ENCODE data around the gene ROM1.

Gene ROM1

GRCh38 chr11:62592146-62592815 lies 20.8 kb upstream of the ROM1 start:
- H3K36me3 ChIP-seq (ENCODE audit: insufficient read depth, low read length): peaks cover 49% of the 10 kb centered on the region

DNA sequence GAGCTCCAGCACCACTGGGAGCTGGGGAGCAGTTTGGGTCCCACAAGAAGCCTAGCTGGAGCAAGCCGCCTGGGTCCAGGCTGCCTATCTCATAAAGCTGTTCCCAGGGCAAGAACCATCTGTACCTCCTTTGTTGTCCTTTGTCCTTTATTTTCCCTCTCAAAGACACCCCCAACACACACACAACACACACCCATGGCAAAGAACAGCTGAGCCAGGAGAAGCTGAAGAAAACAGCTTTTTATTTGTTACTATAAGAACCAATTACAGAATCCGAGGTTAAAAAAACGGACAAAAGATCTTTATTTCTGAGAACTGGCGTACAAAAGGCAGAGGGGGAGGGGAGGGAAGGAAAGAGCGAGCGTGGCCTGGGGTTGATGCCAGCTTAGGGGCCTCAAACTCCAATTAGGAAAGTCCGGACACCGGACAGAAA lies 20.1 kb upstream of the ROM1 start:
- peak overlapping the region; percentile 85 for H3K9ac ChIP-seq (ENCODE audit: low read length)
- no peaks in the 10 kb centered on the region for H3K27me3 ChIP-seq (ENCODE audit: control insufficient read depth in 1 of 2, insufficient read depth in 2 of 2, low read length in 2 of 2)
- peaks cover 49% of the 10 kb centered on the region for H3K36me3 ChIP-seq (ENCODE audit: insufficient read depth, low read length)
- peak overlapping the region; percentile 99 for H3K27ac ChIP-seq (ENCODE audit: low read depth, low read length)
- H3K4me1 ChIP-seq (ENCODE audit: insufficient read depth, low read length): peaks cover 15% of the 10 kb centered on the region
- no peak overlapping the region for H3K4me3 ChIP-seq (ENCODE audit: low read depth in 1 of 2, low read length in 2 of 2)
- no peaks in the 10 kb centered on the region for H3K9me3 ChIP-seq (ENCODE audit: low read length)

More at GRCh38 chr11:62592146-62592815, 20.8 kb upstream of the ROM1 start:
- H3K9ac ChIP-seq (ENCODE audit: low read length): peak overlapping the region; percentile 85
- H3K4me1 ChIP-seq (ENCODE audit: insufficient read depth, low read length): peaks cover 15% of the 10 kb centered on the region
- H3K27ac ChIP-seq (ENCODE audit: low read depth, low read length): peak overlapping the region; percentile 99
- H3K27me3 ChIP-seq (ENCODE audit: control insufficient read depth in 1 of 2, insufficient read depth in 2 of 2, low read length in 2 of 2): no peaks in the 10 kb centered on the region
- peak overlapping the region; percentile 40 to 90 for H3K4me3 ChIP-seq (ENCODE audit: low read depth in 1 of 2, low read length in 2 of 2)
- no peaks in the 10 kb centered on the region for H3K9me3 ChIP-seq (ENCODE audit: low read length)

DNA sequence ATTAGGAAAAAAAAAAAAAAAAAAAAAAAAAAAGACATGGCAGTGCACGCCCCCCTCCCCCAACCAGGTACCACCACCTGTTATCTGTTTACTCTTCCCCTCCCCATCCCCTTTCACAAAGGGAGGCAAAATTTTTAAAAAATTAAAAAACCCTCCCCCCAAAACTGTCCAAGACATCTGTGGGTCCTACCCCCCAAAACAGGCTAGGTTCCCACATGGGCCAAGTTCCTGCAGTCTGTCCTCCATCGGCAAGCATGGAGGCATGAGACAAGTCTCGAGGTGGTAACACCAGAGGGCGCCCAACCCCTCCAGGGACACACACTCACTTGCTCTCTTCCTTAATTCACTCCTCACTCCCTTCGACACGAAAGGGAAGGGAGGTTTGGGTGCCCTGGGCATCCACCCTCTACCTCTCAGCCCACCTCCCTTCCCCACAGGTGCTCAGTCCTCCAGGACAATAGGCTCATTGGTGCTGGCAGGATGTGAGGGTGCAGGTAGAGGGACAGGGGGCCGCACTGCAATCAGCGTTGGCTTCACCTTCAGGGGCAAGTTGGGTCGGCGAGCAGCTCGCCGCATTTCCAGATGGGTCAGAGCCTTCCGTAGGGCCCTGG lies 19.5 kb upstream of the ROM1 start:
- H3K4me3 ChIP-seq (ENCODE audit: low read depth in 1 of 2, low read length in 2 of 2): no peak overlapping the region
- H3K27ac ChIP-seq (ENCODE audit: low read depth, low read length): peak overlapping the region; percentile 46
- H3K27me3 ChIP-seq (ENCODE audit: control insufficient read depth in 1 of 2, insufficient read depth in 2 of 2, low read length in 2 of 2): no peaks in the 10 kb centered on the region
- H3K9me3 ChIP-seq (ENCODE audit: low read length): no peaks in the 10 kb centered on the region
- no peak overlapping the region for H3K9ac ChIP-seq (ENCODE audit: low read length)
- peaks cover 16% of the 10 kb centered on the region for H3K4me1 ChIP-seq (ENCODE audit: insufficient read depth, low read length)
- H3K36me3 ChIP-seq (ENCODE audit: insufficient read depth, low read length): peaks cover 52% of the 10 kb centered on the region

DNA sequence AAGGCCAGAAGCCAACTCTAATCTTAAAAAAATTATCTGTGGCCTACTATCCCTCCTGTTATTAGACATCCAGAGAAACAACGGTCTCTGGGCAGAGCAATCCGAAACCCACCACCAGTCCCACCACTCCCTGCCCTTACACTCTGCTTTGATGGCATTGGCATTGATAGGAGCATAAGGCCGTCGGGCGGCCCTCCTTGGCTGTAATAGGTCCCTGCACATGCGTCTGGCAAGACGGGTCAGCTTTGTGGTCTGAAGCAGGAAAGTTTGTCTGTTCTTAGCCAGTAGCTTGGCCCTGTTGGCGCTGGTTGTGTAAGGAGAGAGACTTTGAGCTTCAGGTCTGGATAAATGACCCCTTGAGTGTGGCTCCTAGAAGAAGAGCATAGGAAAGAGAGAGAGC lies 17.9 kb upstream of the ROM1 start:
- H3K27ac ChIP-seq (ENCODE audit: low read depth, low read length): no peak overlapping the region

DNA sequence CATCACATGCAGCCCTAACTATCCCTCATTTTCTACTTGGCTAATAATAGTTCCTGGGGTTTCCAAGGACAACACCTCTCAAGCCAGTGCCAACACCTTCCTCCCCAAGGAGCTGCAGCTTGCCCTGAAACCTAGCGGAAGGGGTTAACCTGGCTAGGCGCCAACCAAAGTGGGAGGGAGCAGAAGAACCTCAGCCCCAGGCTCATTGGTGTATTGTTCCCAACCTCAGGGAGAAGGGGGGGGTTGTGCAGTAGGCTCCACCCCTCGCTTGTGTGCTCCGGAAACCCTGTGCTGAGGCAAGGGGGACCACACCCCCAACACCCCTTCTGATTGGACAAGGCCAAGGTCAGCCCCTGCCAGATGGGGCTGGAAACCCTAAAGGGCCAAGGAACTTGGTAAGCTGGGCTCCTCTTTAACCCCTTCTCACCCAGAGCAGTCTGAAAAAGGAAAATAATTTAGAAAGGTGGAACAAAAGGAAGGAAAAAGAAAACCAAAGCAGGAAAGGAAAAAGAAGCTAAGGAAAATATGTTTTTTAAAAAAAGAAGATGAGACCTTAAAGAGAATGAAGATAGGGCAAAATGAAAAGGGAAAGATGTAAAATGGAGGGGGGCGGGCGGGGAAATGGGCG lies 13.9 kb upstream of the ROM1 start:
- H3K27ac ChIP-seq (ENCODE audit: low read depth, low read length): peak overlapping the region; percentile 64

More for the DNA sequence above, 17.9 kb upstream of the ROM1 start:
- no peaks in the 10 kb centered on the region for H3K9me3 ChIP-seq (ENCODE audit: low read length)
- no peak overlapping the region for H3K9ac ChIP-seq (ENCODE audit: low read length)
- peaks cover 59% of the 10 kb centered on the region for H3K36me3 ChIP-seq (ENCODE audit: insufficient read depth, low read length)
- H3K27me3 ChIP-seq (ENCODE audit: control insufficient read depth in 1 of 2, insufficient read depth in 2 of 2, low read length in 2 of 2): no peaks in the 10 kb centered on the region
- no peak overlapping the region for H3K4me3 ChIP-seq (ENCODE audit: low read depth in 1 of 2, low read length in 2 of 2)
- H3K4me1 ChIP-seq (ENCODE audit: insufficient read depth, low read length): peaks cover 32% of the 10 kb centered on the region

DNA sequence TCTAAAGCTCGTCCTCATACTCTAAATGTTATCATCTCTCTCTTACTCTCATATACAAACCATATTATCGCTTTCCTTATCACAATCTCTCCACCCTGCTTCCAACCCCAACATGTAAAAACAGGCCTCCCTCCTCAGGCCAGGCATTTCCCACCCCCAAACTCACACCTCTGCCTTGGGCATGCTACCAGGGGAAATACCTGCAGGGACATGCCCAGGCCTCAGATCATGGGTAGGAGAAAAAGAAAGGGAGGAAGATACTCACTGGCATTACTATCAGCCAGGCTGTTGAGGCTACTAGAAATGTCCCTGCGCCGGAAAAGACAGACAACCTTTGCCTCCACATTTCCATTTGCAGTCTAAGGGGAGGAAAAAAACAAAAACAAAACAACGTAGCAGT lies 13.2 kb upstream of the ROM1 start:
- H3K4me1 ChIP-seq (ENCODE audit: insufficient read depth, low read length): peaks cover 31% of the 10 kb centered on the region
- peak overlapping the region; percentile 64 for H3K27ac ChIP-seq (ENCODE audit: low read depth, low read length)
- peak overlapping the region; percentile 88 for H3K9ac ChIP-seq (ENCODE audit: low read length)
- H3K36me3 ChIP-seq (ENCODE audit: insufficient read depth, low read length): peaks cover 44% of the 10 kb centered on the region
- H3K4me3 ChIP-seq (ENCODE audit: low read depth in 1 of 2, low read length in 2 of 2): peak overlapping the region; percentile 18 to 83
- H3K27me3 ChIP-seq (ENCODE audit: control insufficient read depth in 1 of 2, insufficient read depth in 2 of 2, low read length in 2 of 2): no peaks in the 10 kb centered on the region
- no peaks in the 10 kb centered on the region for H3K9me3 ChIP-seq (ENCODE audit: low read length)

More for the DNA sequence above, 13.9 kb upstream of the ROM1 start:
- Histone ChIP-seq H3K9me3 (ENCODE audit: low read length) (no peaks in the 10 kb centered on the region), H3K9ac (ENCODE audit: low read length) (no peak overlapping the region), H3K4me1 (ENCODE audit: insufficient read depth, low read length) (peaks cover 31% of the 10 kb centered on the region), H3K27me3 (ENCODE audit: control insufficient read depth in 1 of 2, insufficient read depth in 2 of 2, low read length in 2 of 2) (no peaks in the 10 kb centered on the region), H3K4me3 (ENCODE audit: low read depth in 1 of 2, low read length in 2 of 2) (no peak overlapping the region), H3K36me3 (ENCODE audit: insufficient read depth, low read length) (peaks cover 49% of the 10 kb centered on the region)

DNA sequence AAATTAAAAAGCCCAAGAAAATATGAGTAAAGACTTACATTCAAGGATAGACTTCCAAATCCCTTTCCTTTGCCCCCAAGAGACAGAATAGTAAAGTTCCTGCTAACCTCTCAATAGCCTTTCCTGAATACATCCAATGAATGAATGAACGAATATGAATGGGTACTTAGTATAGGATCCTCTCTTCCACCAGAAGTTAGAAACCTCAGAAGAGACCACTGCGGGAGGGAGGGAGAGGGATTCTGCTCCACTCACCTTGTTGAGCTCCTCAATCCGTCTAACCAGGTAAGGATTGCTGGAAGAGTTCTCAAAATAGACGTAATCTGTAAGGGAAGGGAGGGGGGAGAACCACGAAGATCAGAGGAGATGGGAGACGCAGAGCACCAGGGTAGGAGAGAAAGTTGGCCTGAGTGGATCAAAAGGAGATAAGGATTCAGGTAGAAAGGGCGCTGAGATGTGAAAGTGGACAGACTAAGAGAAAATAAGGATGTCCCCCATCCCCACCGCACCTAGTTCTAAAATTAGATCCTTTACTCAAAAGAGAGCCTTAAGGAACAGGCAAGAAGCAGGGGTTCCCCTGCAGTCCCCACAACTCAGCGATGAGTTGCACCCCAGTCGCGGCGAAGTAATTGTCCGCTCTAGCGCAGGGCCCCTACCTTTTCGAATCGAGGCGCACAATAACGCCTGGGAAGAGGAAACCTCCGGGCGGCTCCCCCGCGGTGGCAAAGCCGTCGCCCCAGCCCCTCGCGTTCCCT lies 12.5 kb upstream of the ROM1 start:
- Histone ChIP-seq H3K4me3 (ENCODE audit: low read depth in 1 of 2, low read length in 2 of 2) (peak overlapping the region; percentile 83 to 93), H3K9me3 (ENCODE audit: low read length) (no peaks in the 10 kb centered on the region), H3K36me3 (ENCODE audit: insufficient read depth, low read length) (peaks cover 44% of the 10 kb centered on the region), H3K4me1 (ENCODE audit: insufficient read depth, low read length) (peaks cover 31% of the 10 kb centered on the region), H3K9ac (ENCODE audit: low read length) (peak overlapping the region; percentile 88), H3K27me3 (ENCODE audit: control insufficient read depth in 1 of 2, insufficient read depth in 2 of 2, low read length in 2 of 2) (no peaks in the 10 kb centered on the region), H3K27ac (ENCODE audit: low read depth, low read length) (peak overlapping the region; percentile 96)

DNA sequence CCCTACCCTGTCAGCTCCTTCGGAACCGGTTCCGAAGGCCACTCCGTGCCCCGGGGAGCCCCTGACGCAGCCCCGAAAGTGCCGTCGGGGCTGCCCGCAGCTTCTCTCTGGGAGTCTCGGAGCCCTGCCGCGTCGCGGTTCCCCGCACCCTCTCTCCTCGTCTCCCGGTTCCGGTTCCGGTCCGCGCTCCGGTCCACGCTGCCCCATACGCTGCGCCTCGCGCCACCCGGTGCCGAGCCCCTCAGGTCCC lies 12.0 kb upstream of the ROM1 start:
- Histone ChIP-seq H3K4me3 (ENCODE audit: low read depth in 1 of 2, low read length in 2 of 2) (peak overlapping the region; percentile 83 to 93), H3K9me3 (ENCODE audit: low read length) (no peaks in the 10 kb centered on the region), H3K27me3 (ENCODE audit: control insufficient read depth in 1 of 2, insufficient read depth in 2 of 2, low read length in 2 of 2) (no peaks in the 10 kb centered on the region), H3K4me1 (ENCODE audit: insufficient read depth, low read length) (peaks cover 31% of the 10 kb centered on the region), H3K36me3 (ENCODE audit: insufficient read depth, low read length) (peaks cover 40% of the 10 kb centered on the region), H3K27ac (ENCODE audit: low read depth, low read length) (peak overlapping the region; percentile 96), H3K9ac (ENCODE audit: low read length) (peak overlapping the region; percentile 88)

- Histone ChIP-seq H3K27ac (ENCODE audit: low read depth, low read length) (peak within 1 kb of the TSS; percentile 96), H3K36me3 (ENCODE audit: insufficient read depth, low read length) (peaks cover 39% of the 10 kb centered on the region), H3K9ac (ENCODE audit: low read length) (peak within 1 kb of the TSS; percentile 88), H3K27me3 (ENCODE audit: control insufficient read depth in 1 of 2, insufficient read depth in 2 of 2, low read length in 2 of 2) (no peaks in the 10 kb centered on the region), H3K4me1 (ENCODE audit: insufficient read depth, low read length) (peaks cover 31% of the 10 kb centered on the region), H3K4me3 (ENCODE audit: low read depth in 1 of 2, low read length in 2 of 2) (peak within 1 kb of the TSS; percentile 83 to 93), H3K9me3 (ENCODE audit: low read length) (no peaks in the 10 kb centered on the region)
Measured at GRCh38 chr11:62601372-62602140, 11.5 kb upstream of the ROM1 start, which contains the start of gene MTA2. Gene MTA2, minus strand, starts transcription at chr11:62601865. Its CDS starts 415 bp downstream, at chr11:62601450.

GRCh38 chr11:62602141-62603071 lies 10.7 kb upstream of the ROM1 start:
- Histone ChIP-seq H3K9ac (ENCODE audit: low read length) (peak overlapping the region; percentile 60), H3K9me3 (ENCODE audit: low read length) (no peaks in the 10 kb centered on the region), H3K4me3 (ENCODE audit: low read depth in 1 of 2, low read length in 2 of 2) (peak overlapping the region; percentile 59 to 83), H3K36me3 (ENCODE audit: insufficient read depth, low read length) (peaks cover 35% of the 10 kb centered on the region), H3K27me3 (ENCODE audit: control insufficient read depth in 1 of 2, insufficient read depth in 2 of 2, low read length in 2 of 2) (no peaks in the 10 kb centered on the region), H3K27ac (ENCODE audit: low read depth, low read length) (peak overlapping the region; percentile 93), H3K4me1 (ENCODE audit: insufficient read depth, low read length) (peaks cover 31% of the 10 kb centered on the region)

All from muscle layer of colon (tissue), 2 donors.